Transverse colon (tissue), 4 donors: ENCODE measurements around the gene STRN3. TPM values are rescaled to one million over a fixed set of nuclear protein-coding genes. Genes with fewer than 3 reads are reported as not detected.
"Not testable (repeated sequence)": the region's sequence is repeated elsewhere in the genome, so short reads cannot be mapped to it uniquely, and the experiment has no call there.

Experiments used
- DNase-seq: peaks from one replicate; pipeline ENCODE4 v3.0.0-alpha.2; 2019
- H3K27ac ChIP-seq, 4 donors: fragments of 200-600 bp; sonication (generic); 2 replicates each; pipeline ENCODE4 v1.5.1; 2016 to 2018; ENCODE audit warnings: inconsistent platforms in 4 of 4
- H3K27me3 ChIP-seq: fragments of 200-600 bp; sonication (generic); 2 replicates; pipeline ENCODE4 v1.5.1; 2017; ENCODE audit warnings: inconsistent platforms
- H3K36me3 ChIP-seq, 4 donors: fragments of 200-600 bp; sonication (generic); 2 replicates each; pipeline ENCODE4 v1.5.1; 2017 to 2019; ENCODE audit warnings: inconsistent platforms in 4 of 4
- H3K4me1 ChIP-seq, 4 donors: fragments of 200-600 bp; sonication (generic); 2 replicates each; pipeline ENCODE4 v1.5.1; 2017 to 2020; ENCODE audit warnings: inconsistent platforms in 4 of 4
- H3K4me3 ChIP-seq, 4 donors: fragments of 200-600 bp; sonication (generic); 1 replicate in 1 of 4; 2 replicates in 3 of 4; pipeline versions ENCODE4 v1.5.1 to v1.6.1; 2017 to 2019; ENCODE audit warnings: inconsistent platforms in 4 of 4
- H3K9me3 ChIP-seq, 2 donors: fragments of 200-600 bp; sonication (generic); 2 replicates each; pipeline ENCODE4 v1.5.1; 2017 to 2019; ENCODE audit warnings: inconsistent platforms in 2 of 2
- EP300 ChIP-seq: sonication (generic); formaldehyde crosslinking; IDR thresholded peaks from one replicate; pipeline ENCODE4 v1.6.1; 2017; ENCODE audit warnings: antibody characterized with exemption, low read depth
- POLR2A ChIP-seq: fragments of 450-650 bp; IDR thresholded peaks from one replicate; pipeline ENCODE4 v1.6.1; 2016; ENCODE audit warnings: antibody characterized with exemption, mild to moderate bottlenecking, moderate library complexity
- POLR2AphosphoS5 ChIP-seq, 3 donors: sonication (generic); formaldehyde crosslinking; IDR thresholded peaks; one replicate each; pipeline ENCODE4 v1.6.1; 2016; ENCODE audit warnings: antibody characterized with exemption in 3 of 3
- WGBS, 2 donors: methylation state at CpG; one replicate each; pipeline ENCODE4 v1.1.5; 2018; ENCODE audit warnings: low coverage in 1 of 2; 5-methylcytosine and 5-hydroxymethylcytosine counted together
- in situ Hi-C, 4 donors: fragments of 200-750 bp; cut with MboI; loops; one replicate each; pipeline versions ENCODE4 v1.15.0 to v1.15.1; 2017; ENCODE audit warnings: low sequenced_read_pairs in 3 of 4, low pct_ligation_motif_present in 1 of 4, low pct_unique_long_range_greater_than_20kb in 1 of 4
- intact Hi-C: fragments of 100-400 bp; cut with DNase I; formaldehyde crosslinking; loops from one replicate; pipeline ENCODE4 v1.15.1; 2023; ENCODE audit warnings: low total_unique reads
- total RNA-seq, 4 donors: library from RNA; depleted of rRNA; stranded (reverse); fragments of >200 nt; gene quantifications; one replicate each; pipeline ENCODE4 v1.1.0, GENCODE V29; 2016
- TF ChIP-seq, protein P1 (sequence below), 5 experiments: fragments of 200-600 bp in 3 of 5; fragments of 450-650 bp in 2 of 5; sonication (generic) in 3 of 5; IDR thresholded peaks; 1 replicate in 2 of 5; 2 replicates in 3 of 5; pipeline ENCODE4 v1.5.1; 2016 to 2017; ENCODE audit warnings: antibody characterized with exemption in 5 of 5, inconsistent platforms in 3 of 5, mild to moderate bottlenecking in 2 of 5, moderate library complexity in 1 of 5

Gene STRN3
- total RNA-seq, 4 donors from 2014 or later: 42.3 to 57.5 (median 51.5) TPM

DNA sequence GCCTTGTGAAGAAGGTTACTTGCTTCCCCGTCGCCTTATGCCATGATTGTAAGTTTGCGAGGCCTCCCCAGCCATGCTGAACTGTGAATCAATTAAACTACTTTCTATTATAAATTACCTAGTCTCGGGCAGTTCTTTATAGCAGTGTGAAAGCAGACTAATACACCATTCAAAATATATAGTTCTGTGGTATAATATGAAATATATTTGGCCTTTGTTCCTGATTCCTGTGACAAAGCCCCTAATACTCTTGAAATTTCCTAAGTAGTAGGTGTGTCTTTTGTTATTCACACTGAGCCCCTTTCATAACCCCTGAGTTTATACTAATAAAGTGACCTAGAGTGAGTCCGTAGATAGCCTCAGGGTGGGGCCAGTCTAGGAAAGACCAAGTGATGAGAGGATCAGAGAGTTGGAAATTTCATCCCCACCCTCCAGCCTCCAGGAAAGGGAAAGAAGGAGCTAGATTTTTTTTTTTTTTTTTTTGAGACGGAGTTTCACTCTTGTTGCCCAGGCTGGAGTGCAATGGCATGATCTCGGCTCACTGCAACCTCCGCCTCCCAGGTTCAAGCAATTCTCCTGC is 19.4 kb upstream of the STRN3 start:
- in situ Hi-C loops: no loop called here
- intact Hi-C loops: no loop called here

DNA sequence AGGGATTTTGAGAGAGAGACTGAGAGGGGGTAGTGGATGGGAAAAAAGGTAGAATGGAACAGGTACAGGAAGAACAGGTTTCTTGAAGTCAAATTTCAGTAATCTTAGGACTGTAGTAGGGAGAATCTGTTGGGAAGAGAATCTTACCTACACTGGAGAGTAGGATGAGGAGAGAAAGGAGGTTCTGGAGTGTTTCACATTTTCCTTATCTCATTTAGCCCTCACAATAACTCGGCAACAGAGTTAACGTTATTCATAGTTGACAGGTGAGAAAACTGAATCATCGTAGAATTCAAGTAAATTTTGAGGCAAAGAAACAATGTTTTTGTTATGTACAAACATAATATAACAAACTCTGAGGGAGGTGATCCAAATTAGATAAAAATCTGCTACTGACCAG is 17.2 kb upstream of the STRN3 start:
- in situ Hi-C loops: no loop called here
- WGBS, 2 donors: 57 to 77% methylated on average over 3 of the region's 3 CpGs

More for the DNA sequence above, 19.4 kb upstream of the STRN3 start:
- H3K36me3 ChIP-seq: no peaks in the 10 kb centered on the region
- H3K27me3 ChIP-seq: no peaks in the 10 kb centered on the region
- H3K4me3 ChIP-seq: no peak overlapping the region
- no peaks in the 10 kb centered on the region for H3K9me3 ChIP-seq
- peaks cover 0 to 4% (median 0%) of the 10 kb centered on the region in 4 donors for H3K4me1 ChIP-seq
- no peak for TF ChIP-seq POLR2A
- TF ChIP-seq, protein P1, sequence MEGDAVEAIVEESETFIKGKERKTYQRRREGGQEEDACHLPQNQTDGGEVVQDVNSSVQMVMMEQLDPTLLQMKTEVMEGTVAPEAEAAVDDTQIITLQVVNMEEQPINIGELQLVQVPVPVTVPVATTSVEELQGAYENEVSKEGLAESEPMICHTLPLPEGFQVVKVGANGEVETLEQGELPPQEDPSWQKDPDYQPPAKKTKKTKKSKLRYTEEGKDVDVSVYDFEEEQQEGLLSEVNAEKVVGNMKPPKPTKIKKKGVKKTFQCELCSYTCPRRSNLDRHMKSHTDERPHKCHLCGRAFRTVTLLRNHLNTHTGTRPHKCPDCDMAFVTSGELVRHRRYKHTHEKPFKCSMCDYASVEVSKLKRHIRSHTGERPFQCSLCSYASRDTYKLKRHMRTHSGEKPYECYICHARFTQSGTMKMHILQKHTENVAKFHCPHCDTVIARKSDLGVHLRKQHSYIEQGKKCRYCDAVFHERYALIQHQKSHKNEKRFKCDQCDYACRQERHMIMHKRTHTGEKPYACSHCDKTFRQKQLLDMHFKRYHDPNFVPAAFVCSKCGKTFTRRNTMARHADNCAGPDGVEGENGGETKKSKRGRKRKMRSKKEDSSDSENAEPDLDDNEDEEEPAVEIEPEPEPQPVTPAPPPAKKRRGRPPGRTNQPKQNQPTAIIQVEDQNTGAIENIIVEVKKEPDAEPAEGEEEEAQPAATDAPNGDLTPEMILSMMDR (IDR thresholded peaks at IDR 0.05): no peak
- TF ChIP-seq EP300: no peak
- TF ChIP-seq POLR2AphosphoS5 (IDR thresholded peaks at IDR 0.05): no peak
- DNase-seq: no peak
- no peak overlapping the region for H3K27ac ChIP-seq
- 93 to 97% methylated on average over 3 to 8 of the region's 8 CpGs for WGBS, 2 donors

DNA sequence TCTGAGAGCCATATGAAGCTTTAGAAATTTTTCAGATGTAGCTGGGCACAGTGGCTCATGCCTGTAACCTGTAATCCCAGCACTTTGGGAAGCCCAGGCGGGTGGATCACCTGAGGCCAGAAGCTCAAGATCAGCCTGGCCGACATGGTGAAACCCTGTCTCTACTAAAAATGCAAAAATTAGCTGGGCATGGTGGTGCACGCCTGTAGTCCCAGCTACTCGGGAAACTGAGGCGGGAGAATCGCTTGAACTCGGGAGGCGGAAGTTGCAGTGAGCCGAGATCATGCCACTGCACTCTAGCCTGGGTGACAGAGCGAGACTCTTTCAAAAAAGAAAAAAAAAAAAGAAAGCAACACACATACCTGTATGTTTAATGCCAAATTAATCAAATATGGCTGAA is 16.7 kb upstream of the STRN3 start:
- in situ Hi-C loops, DNase-seq, H3K27me3 ChIP-seq, H3K4me1 ChIP-seq, intact Hi-C loops, H3K4me3 ChIP-seq, H3K27ac ChIP-seq, H3K9me3 ChIP-seq, H3K36me3 ChIP-seq: not testable (repeated sequence)
- WGBS, 2 donors: 88 to 91% methylated on average over 10 of the region's 10 CpGs

More for the DNA sequence above, 17.2 kb upstream of the STRN3 start:
- intact Hi-C loops: no loop called here
- no peaks in the 10 kb centered on the region for H3K36me3 ChIP-seq
- no peaks in the 10 kb centered on the region for H3K4me1 ChIP-seq
- TF ChIP-seq POLR2A (no peak), EP300 (no peak), POLR2AphosphoS5 (IDR thresholded peaks at IDR 0.05) (no peak)
- TF ChIP-seq, protein P1 (IDR thresholded peaks at IDR 0.05): no peak
- H3K9me3 ChIP-seq: no peaks in the 10 kb centered on the region
- no peaks in the 10 kb centered on the region for H3K27me3 ChIP-seq
- DNase-seq: no peak
- H3K27ac ChIP-seq: no peak overlapping the region
- H3K4me3 ChIP-seq: no peak overlapping the region

DNA sequence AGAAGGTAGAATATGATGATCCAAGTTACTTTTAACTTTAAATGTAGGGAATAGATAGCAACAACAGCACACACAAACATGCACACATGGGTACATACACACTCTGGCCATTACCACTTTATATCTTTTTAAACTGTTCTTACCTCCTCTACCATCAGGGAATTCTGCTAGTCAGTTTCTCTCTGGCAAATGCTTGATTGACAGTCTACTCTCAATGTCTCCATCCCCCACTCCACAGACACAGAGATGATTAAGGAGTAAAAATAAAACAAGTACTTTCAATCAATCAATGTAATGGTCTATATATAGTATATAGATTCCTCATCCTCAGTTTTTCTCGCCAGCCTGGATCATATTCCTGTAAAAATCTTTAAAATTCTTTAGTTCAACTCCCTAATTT is 16.1 kb upstream of the STRN3 start:
- intact Hi-C loops (no loop called here), in situ Hi-C loops (no loop called here)
- 85 to 93% methylated on average over 1 of the region's 1 CpG for WGBS, 2 donors
- TF ChIP-seq POLR2AphosphoS5 (IDR thresholded peaks at IDR 0.05): no peak
- Histone ChIP-seq H3K4me3 (no peak overlapping the region), H3K27me3 (no peaks in the 10 kb centered on the region), H3K27ac (no peak overlapping the region), H3K36me3 (no peaks in the 10 kb centered on the region), H3K9me3 (no peaks in the 10 kb centered on the region), H3K4me1 (no peaks in the 10 kb centered on the region)
- no peak for DNase-seq

DNA sequence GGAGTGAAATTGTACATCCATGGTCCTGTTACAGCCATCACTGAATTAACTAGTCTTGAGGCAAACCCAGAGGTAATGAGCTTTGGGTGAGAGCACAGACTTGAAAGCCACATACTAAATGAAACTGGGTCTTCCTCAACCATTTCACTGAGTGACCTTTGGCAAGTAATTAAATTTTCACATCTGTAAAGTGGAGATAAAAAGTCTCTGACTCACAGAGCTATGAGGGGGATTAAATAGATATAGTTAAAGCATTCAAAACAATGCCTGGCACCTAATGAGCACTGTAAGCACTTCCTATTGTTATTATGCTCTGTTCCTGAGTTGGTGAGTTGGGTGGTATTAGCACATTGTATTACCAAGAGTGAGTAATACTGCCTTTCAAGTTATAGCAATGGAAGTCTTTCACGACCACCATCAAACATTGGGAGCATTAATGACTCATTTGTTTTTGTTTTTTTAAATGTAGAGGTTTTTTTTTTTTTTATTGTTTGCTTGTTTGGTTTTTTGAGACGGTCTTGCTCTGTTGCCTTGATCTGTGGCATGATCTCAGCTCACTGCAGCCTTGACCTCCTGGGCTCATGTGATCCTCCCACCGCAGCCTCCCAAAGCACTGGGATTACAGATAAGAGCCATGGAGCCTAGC is 12.5 kb upstream of the STRN3 start:
- no peak overlapping the region for H3K4me3 ChIP-seq
- no peak overlapping the region for H3K27ac ChIP-seq
- no peak for TF ChIP-seq POLR2AphosphoS5 (IDR thresholded peaks at IDR 0.05)
- TF ChIP-seq POLR2A: no peak
- TF ChIP-seq, protein P1 (IDR thresholded peaks at IDR 0.05): no peak
- H3K27me3 ChIP-seq: no peaks in the 10 kb centered on the region
- no peaks in the 10 kb centered on the region for H3K36me3 ChIP-seq
- intact Hi-C loops: no loop called here
- H3K9me3 ChIP-seq: no peaks in the 10 kb centered on the region
- in situ Hi-C loops: no loop called here
- WGBS, 2 donors: 44 to 79% methylated on average over 2 to 3 of the region's 3 CpGs
- no peak for DNase-seq
- peaks cover 0 to 5% (median under 1%) of the 10 kb centered on the region in 4 donors for H3K4me1 ChIP-seq
